ENCODE data around the gene CCDC141. TPM values are rescaled to one million over a fixed set of nuclear protein-coding genes. Genes with fewer than 3 reads are reported as not detected.

CCDC141 gene
- total RNA-seq, 1 donor from 2014 or later: 61.6 TPM

DNA sequence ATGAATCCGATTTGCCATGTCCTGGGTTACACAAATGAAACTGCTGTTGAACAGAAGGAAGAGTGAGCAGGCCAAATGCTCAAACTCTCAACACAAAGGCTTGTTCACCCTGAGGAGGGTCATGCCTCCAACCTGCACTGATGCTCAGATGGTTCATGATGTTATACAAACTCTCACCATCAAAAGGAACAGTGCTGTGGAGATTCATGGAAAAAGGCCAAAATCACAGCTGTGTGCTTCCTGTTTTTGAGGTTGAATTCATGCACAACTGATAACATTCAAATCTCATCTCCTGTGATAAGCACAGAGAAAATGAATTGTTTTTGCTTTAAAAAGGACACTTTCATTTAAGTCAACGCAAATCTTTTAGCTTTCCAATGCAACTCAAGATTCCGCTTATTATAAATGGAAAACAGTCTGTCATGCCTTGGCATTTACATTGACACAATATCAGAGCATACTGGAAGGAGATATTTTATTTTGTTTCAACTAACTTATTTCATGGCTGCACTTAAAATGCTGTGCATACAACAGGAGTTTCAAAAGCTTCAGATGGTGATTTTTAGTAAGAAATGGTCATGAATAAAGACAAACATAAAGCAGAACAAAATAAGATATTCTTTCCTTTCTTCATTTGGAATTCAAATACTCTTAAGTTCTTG is 220.5 kb downstream of the CCDC141 start:
- Histone ChIP-seq H3K9me3 (ENCODE audit: control insufficient read depth in 3 of 3, low read length in 3 of 3) (no peaks in the 10 kb centered on the region), H3K9ac (ENCODE audit: low read depth in 1 of 3, low read length in 3 of 3) (no peak overlapping the region), H3K36me3 (ENCODE audit: control insufficient read depth in 3 of 3, insufficient read depth in 3 of 3, low read length in 3 of 3) (no peaks in the 10 kb centered on the region), H3K4me3 (ENCODE audit: low read length in 3 of 3) (peak overlapping the region in 1 of 3 donors; percentile 32), H3K27ac (ENCODE audit: low read depth, low read length) (no peak overlapping the region), H3K27me3 (ENCODE audit: control insufficient read depth in 3 of 3, insufficient read depth in 3 of 3, low read length in 3 of 3) (no peaks in the 10 kb centered on the region), H3K4me1 (ENCODE audit: control insufficient read depth in 3 of 3, insufficient read depth in 3 of 3, low read length in 3 of 3) (peaks cover 16 to 28% (median 19%) of the 10 kb centered on the region in 3 donors)

DNA sequence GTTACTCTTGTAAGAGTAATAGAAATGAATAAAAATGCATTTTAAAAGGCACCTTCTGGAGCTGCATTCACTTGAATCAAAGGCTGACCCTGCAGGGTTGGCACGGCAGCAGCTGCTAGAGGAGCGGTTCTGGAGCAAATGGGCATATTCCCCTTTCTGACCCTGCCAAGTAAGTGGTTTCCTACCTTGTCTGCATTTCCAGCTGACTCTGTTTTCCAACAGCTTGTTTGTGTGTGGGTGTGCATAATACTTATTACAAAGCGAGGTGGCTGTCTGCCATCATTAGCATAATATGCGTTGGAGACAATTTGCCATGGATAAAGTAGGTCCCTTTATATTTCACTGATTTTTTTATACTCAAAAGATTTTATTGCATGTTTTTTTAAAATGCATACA is 221.5 kb downstream of the CCDC141 start:
- Histone ChIP-seq H3K4me3 (ENCODE audit: low read length in 3 of 3) (peak overlapping the region; percentile 24 to 59 (median 45)), H3K9ac (ENCODE audit: low read depth in 1 of 3, low read length in 3 of 3) (peak overlapping the region; percentile 26 to 73 (median 41)), H3K27ac (ENCODE audit: low read depth, low read length) (no peak overlapping the region), H3K4me1 (ENCODE audit: control insufficient read depth in 3 of 3, insufficient read depth in 3 of 3, low read length in 3 of 3) (peaks cover 13 to 23% (median 21%) of the 10 kb centered on the region in 3 donors), H3K36me3 (ENCODE audit: control insufficient read depth in 3 of 3, insufficient read depth in 3 of 3, low read length in 3 of 3) (no peaks in the 10 kb centered on the region), H3K9me3 (ENCODE audit: control insufficient read depth in 3 of 3, low read length in 3 of 3) (no peaks in the 10 kb centered on the region), H3K27me3 (ENCODE audit: control insufficient read depth in 3 of 3, insufficient read depth in 3 of 3, low read length in 3 of 3) (no peaks in the 10 kb centered on the region)

- Histone ChIP-seq H3K9me3 (ENCODE audit: control insufficient read depth in 3 of 3, low read length in 3 of 3) (no peaks in the 10 kb centered on the region), H3K4me3 (ENCODE audit: low read length in 3 of 3) (peak overlapping the region; percentile 24 to 59 (median 45)), H3K27me3 (ENCODE audit: control insufficient read depth in 3 of 3, insufficient read depth in 3 of 3, low read length in 3 of 3) (no peaks in the 10 kb centered on the region), H3K27ac (ENCODE audit: low read depth, low read length) (no peak overlapping the region), H3K4me1 (ENCODE audit: control insufficient read depth in 3 of 3, insufficient read depth in 3 of 3, low read length in 3 of 3) (peaks cover 15 to 23% (median 21%) of the 10 kb centered on the region in 3 donors), H3K36me3 (ENCODE audit: control insufficient read depth in 3 of 3, insufficient read depth in 3 of 3, low read length in 3 of 3) (no peaks in the 10 kb centered on the region), H3K9ac (ENCODE audit: low read depth in 1 of 3, low read length in 3 of 3) (peak overlapping the region; percentile 26 to 73 (median 41))
Observed at GRCh38 chr2:178827739-178828485, 222.0 kb downstream of the CCDC141 start.

DNA sequence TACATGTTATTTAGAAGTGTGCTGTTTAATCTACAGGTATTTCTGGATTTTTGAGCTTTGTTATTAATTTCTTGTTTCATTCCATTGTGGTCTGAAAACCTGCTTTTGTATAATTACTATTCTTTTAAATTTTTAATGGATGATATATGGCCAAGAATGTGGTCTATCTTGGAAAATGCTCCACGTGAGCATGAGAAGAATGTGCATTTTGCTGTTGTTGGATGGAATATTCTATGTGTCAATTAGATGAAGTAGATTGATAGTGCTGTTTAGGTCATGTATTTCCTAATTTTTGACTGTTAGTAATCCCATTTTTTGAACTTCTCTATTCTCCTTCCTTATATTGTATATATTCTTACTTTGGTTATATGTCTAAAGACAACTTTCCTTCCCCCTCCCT is 222.8 kb downstream of the CCDC141 start:
- Histone ChIP-seq H3K36me3 (ENCODE audit: control insufficient read depth in 3 of 3, insufficient read depth in 3 of 3, low read length in 3 of 3) (no peaks in the 10 kb centered on the region), H3K4me1 (ENCODE audit: control insufficient read depth in 3 of 3, insufficient read depth in 3 of 3, low read length in 3 of 3) (peaks cover 15 to 23% (median 21%) of the 10 kb centered on the region in 3 donors), H3K9me3 (ENCODE audit: control insufficient read depth in 3 of 3, low read length in 3 of 3) (no peaks in the 10 kb centered on the region), H3K27me3 (ENCODE audit: control insufficient read depth in 3 of 3, insufficient read depth in 3 of 3, low read length in 3 of 3) (no peaks in the 10 kb centered on the region), H3K27ac (ENCODE audit: low read depth, low read length) (no peak overlapping the region), H3K4me3 (ENCODE audit: low read length in 3 of 3) (no peak overlapping the region), H3K9ac (ENCODE audit: low read depth in 1 of 3, low read length in 3 of 3) (no peak overlapping the region)

GRCh38 chr2:178825183-178825582 is 224.8 kb downstream of the CCDC141 start:
- no peak overlapping the region for H3K27ac ChIP-seq (ENCODE audit: low read depth, low read length)
- no peak overlapping the region for H3K4me3 ChIP-seq (ENCODE audit: low read length in 3 of 3)
- no peaks in the 10 kb centered on the region for H3K27me3 ChIP-seq (ENCODE audit: control insufficient read depth in 3 of 3, insufficient read depth in 3 of 3, low read length in 3 of 3)
- no peak overlapping the region for H3K9ac ChIP-seq (ENCODE audit: low read depth in 1 of 3, low read length in 3 of 3)
- peaks cover 15 to 21% (median 17%) of the 10 kb centered on the region in 3 donors for H3K4me1 ChIP-seq (ENCODE audit: control insufficient read depth in 3 of 3, insufficient read depth in 3 of 3, low read length in 3 of 3)
- H3K36me3 ChIP-seq (ENCODE audit: control insufficient read depth in 3 of 3, insufficient read depth in 3 of 3, low read length in 3 of 3): no peaks in the 10 kb centered on the region
- H3K9me3 ChIP-seq (ENCODE audit: control insufficient read depth in 3 of 3, low read length in 3 of 3): no peaks in the 10 kb centered on the region

DNA sequence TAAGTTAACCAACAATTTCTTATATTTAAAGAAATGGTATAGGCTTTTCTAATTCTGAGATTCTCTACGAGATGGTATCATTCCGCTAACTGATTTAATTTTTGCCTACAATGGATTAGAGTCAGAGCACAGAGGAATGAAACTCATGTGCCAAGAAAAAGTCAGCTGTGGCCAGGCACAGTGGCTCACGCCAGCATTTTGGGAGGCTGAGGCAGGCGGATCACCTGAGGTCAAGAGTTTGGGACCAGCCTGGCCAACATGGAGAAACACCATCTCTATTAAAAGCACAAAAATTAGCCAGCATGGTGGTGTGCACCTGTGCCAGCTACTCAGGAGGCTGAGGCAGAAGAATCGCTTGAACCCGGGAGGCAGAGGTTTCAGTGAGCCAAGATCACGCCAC is 225.8 kb downstream of the CCDC141 start:
- H3K27me3 ChIP-seq (ENCODE audit: control insufficient read depth in 3 of 3, insufficient read depth in 3 of 3, low read length in 3 of 3): no peaks in the 10 kb centered on the region
- H3K27ac ChIP-seq (ENCODE audit: low read depth, low read length): no peak overlapping the region
- H3K9me3 ChIP-seq (ENCODE audit: control insufficient read depth in 3 of 3, low read length in 3 of 3): no peaks in the 10 kb centered on the region
- H3K4me1 ChIP-seq (ENCODE audit: control insufficient read depth in 3 of 3, insufficient read depth in 3 of 3, low read length in 3 of 3): peaks cover 14 to 15% (median 15%) of the 10 kb centered on the region in 3 donors
- no peaks in the 10 kb centered on the region for H3K36me3 ChIP-seq (ENCODE audit: control insufficient read depth in 3 of 3, insufficient read depth in 3 of 3, low read length in 3 of 3)
- peak overlapping the region in 1 of 3 donors; percentile 13 for H3K9ac ChIP-seq (ENCODE audit: low read depth in 1 of 3, low read length in 3 of 3)
- H3K4me3 ChIP-seq (ENCODE audit: low read length in 3 of 3): peak overlapping the region in 2 of 3 donors; percentile 15 to 30

GRCh38 chr2:178819992-178820391 is 229.9 kb downstream of the CCDC141 start:
- no peaks in the 10 kb centered on the region for H3K9me3 ChIP-seq (ENCODE audit: control insufficient read depth in 3 of 3, low read length in 3 of 3)
- H3K27ac ChIP-seq (ENCODE audit: low read depth, low read length): peak overlapping the region; percentile 78
- no peaks in the 10 kb centered on the region for H3K36me3 ChIP-seq (ENCODE audit: control insufficient read depth in 3 of 3, insufficient read depth in 3 of 3, low read length in 3 of 3)
- peak overlapping the region; percentile 72 to 73 (median 73) for H3K9ac ChIP-seq (ENCODE audit: low read depth in 1 of 3, low read length in 3 of 3)
- peaks cover 0 to 4% (median 4%) of the 10 kb centered on the region in 3 donors for H3K4me1 ChIP-seq (ENCODE audit: control insufficient read depth in 3 of 3, insufficient read depth in 3 of 3, low read length in 3 of 3)
- peak overlapping the region; percentile 49 to 58 (median 51) for H3K4me3 ChIP-seq (ENCODE audit: low read length in 3 of 3)
- no peaks in the 10 kb centered on the region for H3K27me3 ChIP-seq (ENCODE audit: control insufficient read depth in 3 of 3, insufficient read depth in 3 of 3, low read length in 3 of 3)

DNA sequence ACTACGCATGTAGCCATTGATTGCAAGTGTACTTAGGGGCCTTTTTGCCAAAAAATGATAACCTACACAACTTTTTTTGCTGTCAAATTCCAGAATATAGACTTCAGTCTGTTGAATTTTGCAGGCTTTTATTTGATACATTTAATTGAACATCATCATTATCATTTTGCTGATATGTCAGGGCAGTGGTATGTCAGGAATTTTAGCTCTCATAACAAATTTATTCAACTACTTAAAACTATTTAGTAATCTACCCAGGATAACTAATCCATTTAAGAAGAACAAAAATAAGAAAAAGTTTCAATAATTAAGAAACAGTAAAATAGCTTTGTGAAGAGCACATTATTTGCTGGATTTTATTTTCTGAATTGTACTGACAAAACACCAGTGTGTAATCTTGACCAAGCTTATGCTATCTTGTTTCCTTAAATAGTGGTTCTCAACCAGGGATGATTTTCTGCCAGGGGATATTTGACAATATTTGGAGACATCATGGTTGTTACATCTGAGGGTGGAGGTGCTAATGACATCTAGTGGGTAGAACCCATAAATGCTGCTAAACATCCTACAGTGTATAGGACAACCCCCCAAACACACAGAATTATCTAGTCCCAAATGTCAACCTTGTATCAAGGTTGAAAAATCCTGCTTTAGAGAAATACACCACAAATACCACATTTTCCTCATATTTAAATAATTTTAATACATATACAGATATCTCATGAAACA is 230.6 kb downstream of the CCDC141 start:
- peak overlapping the region; percentile 72 to 73 (median 73) for H3K9ac ChIP-seq (ENCODE audit: low read depth in 1 of 3, low read length in 3 of 3)
- peaks cover 0 to 4% (median 3%) of the 10 kb centered on the region in 3 donors for H3K4me1 ChIP-seq (ENCODE audit: control insufficient read depth in 3 of 3, insufficient read depth in 3 of 3, low read length in 3 of 3)
- H3K9me3 ChIP-seq (ENCODE audit: control insufficient read depth in 3 of 3, low read length in 3 of 3): no peaks in the 10 kb centered on the region
- no peaks in the 10 kb centered on the region for H3K36me3 ChIP-seq (ENCODE audit: control insufficient read depth in 3 of 3, insufficient read depth in 3 of 3, low read length in 3 of 3)
- peak overlapping the region; percentile 78 for H3K27ac ChIP-seq (ENCODE audit: low read depth, low read length)
- peak overlapping the region; percentile 49 to 58 (median 51) for H3K4me3 ChIP-seq (ENCODE audit: low read length in 3 of 3)
- H3K27me3 ChIP-seq (ENCODE audit: control insufficient read depth in 3 of 3, insufficient read depth in 3 of 3, low read length in 3 of 3): no peaks in the 10 kb centered on the region

DNA sequence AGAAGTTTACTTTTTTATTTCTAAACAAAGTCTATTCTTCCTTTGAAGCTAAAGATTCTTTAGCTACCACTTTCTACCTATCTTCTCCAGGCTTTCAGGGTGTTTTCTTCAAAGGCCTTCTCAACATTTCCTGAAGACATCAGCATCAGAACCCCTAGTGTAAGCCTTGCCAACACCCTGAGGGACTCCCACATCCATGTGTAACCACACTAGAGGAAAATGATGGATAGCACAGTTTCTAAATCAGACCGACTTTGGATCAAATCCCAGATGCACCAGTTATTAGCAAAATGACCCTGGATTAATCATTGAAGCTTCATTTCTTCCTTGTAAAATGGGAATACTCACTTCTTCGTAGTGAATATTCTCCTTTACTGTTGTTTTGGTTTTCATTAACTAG is 238.0 kb downstream of the CCDC141 start:
- Histone ChIP-seq H3K9me3 (ENCODE audit: control insufficient read depth in 3 of 3, low read length in 3 of 3) (no peaks in the 10 kb centered on the region), H3K27me3 (ENCODE audit: control insufficient read depth in 3 of 3, insufficient read depth in 3 of 3, low read length in 3 of 3) (no peaks in the 10 kb centered on the region), H3K36me3 (ENCODE audit: control insufficient read depth in 3 of 3, insufficient read depth in 3 of 3, low read length in 3 of 3) (no peaks in the 10 kb centered on the region), H3K4me1 (ENCODE audit: control insufficient read depth in 3 of 3, insufficient read depth in 3 of 3, low read length in 3 of 3) (no peaks in the 10 kb centered on the region), H3K27ac (ENCODE audit: low read depth, low read length) (no peak overlapping the region), H3K4me3 (ENCODE audit: low read length in 3 of 3) (no peak overlapping the region), H3K9ac (ENCODE audit: low read depth in 1 of 3, low read length in 3 of 3) (no peak overlapping the region)

Measured in skeletal muscle tissue (tissue), 4 donors.